Measurements from ENCODE around the gene ZNF394.

The ZNF394 gene

GRCh38 chr7:99493823-99494222, 6.3 kb downstream of the ZNF394 start:
- no peak for DNase-seq (ENCODE audit: low spot score)

- no peak for DNase-seq (ENCODE audit: low spot score)
Observed at GRCh38 chr7:99490878-99491277, 9.2 kb downstream of the ZNF394 start.

- DNase-seq (ENCODE audit: low spot score), result no peak
Observed at GRCh38 chr7:99489235-99489634, 10.8 kb downstream of the ZNF394 start.

- no peak for DNase-seq (ENCODE audit: low spot score)
Observed at GRCh38 chr7:99485094-99485493, 15.0 kb downstream of the ZNF394 start.

- no peak for DNase-seq (ENCODE audit: low spot score)
Observed at GRCh38 chr7:99478464-99479440, 21.3 kb downstream of the ZNF394 start.

- no peak for DNase-seq (ENCODE audit: low spot score)
Observed at GRCh38 chr7:99476107-99476506, 24.0 kb downstream of the ZNF394 start.

GRCh38 chr7:99473315-99473596, 26.8 kb downstream of the ZNF394 start:
- peak; percentile 71 for DNase-seq (ENCODE audit: low spot score)

GRCh38 chr7:99472561-99473314, 27.3 kb downstream of the ZNF394 start, which contains the start of gene ZNF789:
Gene ZNF789 (plus strand): TSS chr7:99472890. CDS start chr7:99476457, 3,567 bp downstream.
- peak; percentile 100 for DNase-seq (ENCODE audit: low spot score)

- DNase-seq (ENCODE audit: low spot score), result no peak
Observed at GRCh38 chr7:99469381-99470065, 30.6 kb downstream of the ZNF394 start.

GRCh38 chr7:99468336-99468918, 31.7 kb downstream of the ZNF394 start:
- no peak for DNase-seq (ENCODE audit: low spot score)

GRCh38 chr7:99465421-99465768, 34.7 kb downstream of the ZNF394 start:
- DNase-seq (ENCODE audit: low spot score), result no peak

- no peak for DNase-seq (ENCODE audit: low spot score)
Observed at GRCh38 chr7:99461221-99461620, 38.9 kb downstream of the ZNF394 start.

- DNase-seq (ENCODE audit: low spot score), result no peak
Observed at GRCh38 chr7:99460651-99461050, 39.4 kb downstream of the ZNF394 start.

GRCh38 chr7:99459087-99459486, 41.0 kb downstream of the ZNF394 start:
- DNase-seq (ENCODE audit: low spot score), result no peak

GRCh38 chr7:99457650-99458493, 42.2 kb downstream of the ZNF394 start:
- DNase-seq (ENCODE audit: low spot score), result no peak

- no peak for DNase-seq (ENCODE audit: low spot score)
Observed at GRCh38 chr7:99457050-99457649, 42.9 kb downstream of the ZNF394 start.

GRCh38 chr7:99456288-99456687, 43.8 kb downstream of the ZNF394 start:
- no peak for DNase-seq (ENCODE audit: low spot score)

- no peak for DNase-seq (ENCODE audit: low spot score)
Observed at GRCh38 chr7:99455874-99456273, 44.2 kb downstream of the ZNF394 start.

- DNase-seq (ENCODE audit: low spot score), result no peak
Observed at GRCh38 chr7:99453105-99453504, 47.0 kb downstream of the ZNF394 start.

GRCh38 chr7:99452541-99452940, 47.5 kb downstream of the ZNF394 start:
- no peak for DNase-seq (ENCODE audit: low spot score)

- DNase-seq (ENCODE audit: low spot score), result no peak
Observed at GRCh38 chr7:99451936-99452335, 48.1 kb downstream of the ZNF394 start.

Data from germinal center (tissue), 1 donor.